IMR-90 (cell line): ENCODE data around the gene MEIOB.

Source experiments
- CEBPB ChIP-seq: IDR thresholded peaks from 2 replicates; pipeline ENCODE4 v1.6.1; 2012; ENCODE audit warnings: low read depth, low read length, improper control_type of control experiment
- MAZ ChIP-seq: IDR thresholded peaks from 2 replicates; pipeline ENCODE4 v1.6.1; 2012; ENCODE audit warnings: low read depth, mild to moderate bottlenecking, low read length, improper control_type of control experiment, moderate library complexity, borderline replicate concordance
- MXI1 ChIP-seq: IDR thresholded peaks from 2 replicates; pipeline ENCODE4 v1.6.1; 2012; ENCODE audit warnings: low read depth, mild to moderate bottlenecking, low read length, moderate library complexity, borderline replicate concordance
- NFE2L2 ChIP-seq: fragments of 150-350 bp; IDR thresholded peaks from 2 replicates; pipeline ENCODE4 v1.6.1; 2016; ENCODE audit warnings: low read depth, mild to moderate bottlenecking, low read length
- POLR2A ChIP-seq: IDR thresholded peaks from 2 replicates; pipeline ENCODE4 v1.6.1; 2012; ENCODE audit warnings: mild to moderate bottlenecking, low read depth, low read length
- RAD21 ChIP-seq: IDR thresholded peaks from 2 replicates; pipeline ENCODE4 v1.6.1; 2012; ENCODE audit warnings: low read length, improper control_type of control experiment
- RCOR1 ChIP-seq: IDR thresholded peaks from 2 replicates; pipeline ENCODE4 v1.6.1; 2012; ENCODE audit warnings: mild to moderate bottlenecking, low read length, improper control_type of control experiment; ENCODE audit not compliant: insufficient replicate concordance
- RFX5 ChIP-seq: IDR thresholded peaks from 2 replicates; pipeline ENCODE4 v1.8.0; 2012; ENCODE audit warnings: low read depth, mild to moderate bottlenecking, low read length, moderate library complexity
- SMC3 ChIP-seq: fragments of 150-350 bp; IDR thresholded peaks from 2 replicates; pipeline ENCODE4 v1.6.1; 2016; ENCODE audit warnings: low read depth, mild to moderate bottlenecking, antibody characterized with exemption, low read length, moderate library complexity
- USF2 ChIP-seq: fragments of 150-350 bp; IDR thresholded peaks from 2 replicates; pipeline ENCODE4 v1.6.1; 2017; ENCODE audit warnings: mild to moderate bottlenecking, antibody characterized with exemption, low read length, low read depth
- TF ChIP-seq, protein P1 (sequence below): conservative IDR thresholded peaks from 2 replicates; pipeline ENCODE4 v1.5.1; 2012; ENCODE audit warnings: mild to moderate bottlenecking, low read depth, low read length, improper control_type of control experiment

- TF ChIP-seq, protein P1, sequence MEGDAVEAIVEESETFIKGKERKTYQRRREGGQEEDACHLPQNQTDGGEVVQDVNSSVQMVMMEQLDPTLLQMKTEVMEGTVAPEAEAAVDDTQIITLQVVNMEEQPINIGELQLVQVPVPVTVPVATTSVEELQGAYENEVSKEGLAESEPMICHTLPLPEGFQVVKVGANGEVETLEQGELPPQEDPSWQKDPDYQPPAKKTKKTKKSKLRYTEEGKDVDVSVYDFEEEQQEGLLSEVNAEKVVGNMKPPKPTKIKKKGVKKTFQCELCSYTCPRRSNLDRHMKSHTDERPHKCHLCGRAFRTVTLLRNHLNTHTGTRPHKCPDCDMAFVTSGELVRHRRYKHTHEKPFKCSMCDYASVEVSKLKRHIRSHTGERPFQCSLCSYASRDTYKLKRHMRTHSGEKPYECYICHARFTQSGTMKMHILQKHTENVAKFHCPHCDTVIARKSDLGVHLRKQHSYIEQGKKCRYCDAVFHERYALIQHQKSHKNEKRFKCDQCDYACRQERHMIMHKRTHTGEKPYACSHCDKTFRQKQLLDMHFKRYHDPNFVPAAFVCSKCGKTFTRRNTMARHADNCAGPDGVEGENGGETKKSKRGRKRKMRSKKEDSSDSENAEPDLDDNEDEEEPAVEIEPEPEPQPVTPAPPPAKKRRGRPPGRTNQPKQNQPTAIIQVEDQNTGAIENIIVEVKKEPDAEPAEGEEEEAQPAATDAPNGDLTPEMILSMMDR, result no peak
- TF ChIP-seq MXI1 (no peak), POLR2A (no peak), CEBPB (no peak), RFX5 (no peak), SMC3 (no peak), RCOR1 (no peak), RAD21 (no peak), MAZ (no peak), NFE2L2 (no peak), USF2 (no peak)
Observed at GRCh38 chr16:1874854-1875253, 2.9 kb upstream of the MEIOB start.
